ENCODE measurements around the gene TNFRSF1A.
"Not testable (repeated sequence)": the region's sequence is repeated elsewhere in the genome, so short reads cannot be mapped to it uniquely, and the experiment has no call there.

- not testable (repeated sequence) for TF ChIP-seq POLR2A, CTCF (IDR thresholded peaks at IDR 0.05)
Measured at GRCh38 chr12:6344101-6344660, 2.3 kb upstream of the TNFRSF1A start.
